GM19035 (cell line): Measurements from ENCODE around the gene SERPINB1.
"Not testable (repeated sequence)": the region's sequence is repeated elsewhere in the genome, so short reads cannot be mapped to it uniquely, and the experiment has no call there.

Source experiments
- ATAC-seq: cut with Tn5 transposase; IDR thresholded peaks from one replicate; pipeline ENCODE4 v1.9.1; 2021; ENCODE audit not compliant: unreplicated experiment

SERPINB1 gene

DNA sequence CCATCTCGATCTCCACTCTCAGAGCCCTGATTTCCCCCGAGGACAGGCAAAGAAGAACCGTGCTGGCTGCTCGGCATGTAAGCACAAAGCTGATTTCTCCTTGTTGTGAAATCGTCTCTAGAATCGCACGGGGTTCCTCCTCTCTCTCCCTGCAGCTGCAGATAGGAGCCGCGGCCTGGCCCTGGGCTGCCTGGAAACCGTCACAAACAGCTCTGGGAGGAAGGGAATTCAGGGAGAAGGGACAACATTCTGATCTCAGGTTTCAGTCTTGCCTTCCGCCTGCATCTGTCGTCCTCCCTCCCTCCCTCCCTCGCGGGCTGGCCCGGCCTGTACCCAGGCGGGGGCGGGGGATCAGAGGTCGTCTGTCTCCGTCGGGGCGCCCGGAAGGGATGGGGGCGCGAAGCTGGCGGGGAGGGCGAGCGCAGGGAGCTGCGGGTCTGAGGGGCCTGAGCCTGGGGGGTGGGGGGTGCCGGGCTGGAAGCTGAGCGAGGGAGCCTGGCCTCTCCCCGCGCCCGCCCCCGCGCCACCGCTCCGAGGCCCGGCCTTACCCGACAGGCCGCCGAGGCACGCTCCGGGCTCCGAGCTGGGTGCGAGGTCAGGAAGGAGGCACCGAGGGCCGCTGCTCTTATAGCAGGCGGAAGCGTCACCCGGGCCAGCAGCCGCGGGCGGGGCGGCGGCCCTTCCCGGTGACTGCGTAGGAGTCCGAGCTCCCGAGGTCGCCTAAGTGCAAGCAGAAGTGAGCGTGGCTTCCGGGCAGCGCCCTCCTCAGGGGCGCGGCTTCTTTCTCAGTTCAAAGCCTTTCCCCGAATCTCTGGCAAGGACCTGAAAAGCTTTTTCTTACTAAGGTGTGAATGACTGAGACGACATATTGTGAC is at the start of gene SERPINB1:
Gene SERPINB1, minus strand, starts transcription at position 600 of the 875 bp plus-strand sequence. CDS start 1,277 bp downstream, outside the sequence.
- peak; percentile 71 for ATAC-seq

DNA sequence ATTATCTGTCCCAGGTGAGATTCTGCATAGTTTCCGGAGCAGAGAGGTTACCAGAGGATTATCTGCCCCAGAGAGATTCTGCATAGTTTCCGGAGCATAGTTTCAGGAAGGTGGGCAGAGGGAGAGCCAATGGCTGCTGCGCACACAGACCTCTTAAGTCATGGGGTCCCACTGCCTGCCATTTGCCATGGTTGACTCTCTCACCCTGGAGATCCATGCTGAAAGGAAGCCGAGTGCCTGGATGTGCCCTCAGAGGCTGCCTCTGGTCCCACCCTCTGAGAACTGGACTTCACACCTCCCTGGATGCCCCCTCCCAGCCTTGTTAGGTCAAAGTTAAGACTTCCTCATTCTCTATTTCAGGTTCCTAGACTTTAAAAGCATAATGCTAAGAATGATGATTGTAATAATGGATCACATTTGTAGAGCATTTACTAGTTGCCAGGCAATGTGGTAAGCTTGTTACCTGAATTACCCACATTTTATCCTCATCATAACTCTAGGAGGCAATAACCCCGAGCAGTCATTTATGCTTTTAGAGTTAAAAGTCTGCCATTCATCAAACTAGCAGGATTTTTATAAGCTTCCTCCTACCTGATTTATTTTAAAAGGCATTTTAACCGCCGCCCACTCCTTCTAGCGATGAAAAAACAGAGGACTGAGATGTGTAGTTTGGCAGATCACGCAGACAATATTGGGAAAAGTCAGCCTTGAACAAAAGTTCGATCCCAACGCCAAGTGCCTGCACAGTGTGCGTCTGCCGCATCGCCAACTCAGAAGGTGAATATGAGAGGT is 49.5 kb upstream of the SERPINB1 start:
- ATAC-seq, result no peak

DNA sequence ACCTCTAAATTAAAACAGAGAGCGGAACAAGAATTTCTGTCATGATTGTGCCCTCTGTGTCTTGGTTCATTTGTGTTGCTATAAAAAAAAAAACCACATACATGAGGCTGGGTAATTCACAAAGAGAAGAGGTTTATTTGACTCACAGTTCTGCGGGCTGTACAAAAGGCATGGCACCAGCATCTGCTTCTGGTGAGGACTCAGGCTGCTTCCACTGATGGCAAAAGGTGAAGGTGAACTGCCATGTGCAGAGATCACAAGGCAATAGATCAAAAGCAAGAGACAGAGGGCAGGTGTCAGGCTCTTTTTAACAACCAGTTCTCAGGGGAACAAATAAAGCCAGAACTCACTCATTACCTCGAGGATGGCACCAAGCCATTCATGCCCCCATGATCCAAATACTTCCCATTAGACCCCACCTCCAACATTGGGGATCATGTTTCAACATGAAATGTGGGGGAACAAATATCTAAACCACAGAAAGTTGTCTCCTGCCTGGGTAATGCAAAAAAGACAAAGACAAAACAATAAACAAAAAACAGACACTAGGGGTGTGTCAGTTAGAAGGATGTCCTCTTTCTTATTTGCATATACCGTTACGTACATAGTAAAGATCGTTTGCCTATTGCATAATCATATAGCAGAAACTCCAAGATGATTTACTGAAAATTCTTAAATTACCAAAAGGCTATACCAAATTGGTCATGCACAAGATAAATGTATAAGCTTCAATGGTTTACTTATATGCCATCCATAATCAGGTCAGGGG is 44.5 kb upstream of the SERPINB1 start:
- no peak for ATAC-seq

DNA sequence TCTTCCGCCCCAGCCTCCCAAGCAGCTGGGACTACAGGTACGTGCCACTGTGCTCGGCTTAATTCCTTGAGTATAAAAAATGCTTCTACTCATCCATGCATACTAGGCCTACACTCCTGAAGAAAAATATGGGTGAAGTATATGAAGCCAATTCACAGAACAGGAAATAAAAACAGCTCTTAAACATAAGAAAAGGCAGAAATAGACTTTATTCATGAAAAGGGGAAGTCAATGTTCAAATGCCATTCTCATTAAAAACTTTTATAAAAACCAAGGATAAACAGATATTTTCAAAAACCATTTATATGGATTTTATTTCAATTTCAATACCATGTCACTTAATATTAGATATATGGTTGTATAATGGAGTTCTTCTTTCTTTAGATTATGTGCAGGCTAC is 43.1 kb upstream of the SERPINB1 start:
- ATAC-seq, result no peak

DNA sequence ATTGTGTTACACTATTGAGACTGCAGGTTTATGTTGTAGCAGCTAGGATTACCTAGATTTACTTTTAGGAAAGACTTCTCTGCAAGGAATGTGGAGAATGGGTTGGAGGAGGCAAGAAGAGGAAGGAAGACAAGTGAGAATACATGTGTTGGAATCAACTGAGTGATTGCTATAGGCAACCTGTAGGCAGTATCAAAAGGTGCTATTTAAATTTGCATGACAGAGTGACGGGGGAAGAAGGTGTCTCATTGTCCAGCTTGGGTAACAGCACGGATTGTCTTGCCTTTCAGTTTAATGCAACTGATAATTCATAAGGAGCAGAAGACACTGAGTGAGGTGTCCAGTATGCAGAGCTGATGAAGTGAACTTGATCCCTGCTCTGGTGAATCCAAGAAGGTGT is 42.0 kb upstream of the SERPINB1 start:
- ATAC-seq, result no peak

DNA sequence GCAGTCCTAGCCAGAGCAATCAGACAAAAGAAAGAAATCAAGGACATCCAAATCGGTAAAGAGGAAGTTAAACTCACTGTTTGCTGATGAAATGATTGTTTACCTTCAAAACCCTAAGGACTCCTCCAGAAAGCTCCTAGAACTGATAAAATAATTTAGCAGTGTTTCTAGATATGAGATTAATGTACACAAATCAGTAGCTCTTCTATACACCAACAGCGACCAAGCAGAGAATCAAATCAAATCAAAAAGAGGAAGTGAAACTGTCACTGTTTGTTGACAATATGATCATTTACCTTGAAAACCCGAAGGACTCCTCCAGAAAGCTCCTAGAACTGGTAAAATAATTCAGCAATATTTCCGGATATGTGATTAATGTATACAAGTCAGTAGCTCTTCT is 39.8 kb upstream of the SERPINB1 start:
- peak; percentile 72 for ATAC-seq

DNA sequence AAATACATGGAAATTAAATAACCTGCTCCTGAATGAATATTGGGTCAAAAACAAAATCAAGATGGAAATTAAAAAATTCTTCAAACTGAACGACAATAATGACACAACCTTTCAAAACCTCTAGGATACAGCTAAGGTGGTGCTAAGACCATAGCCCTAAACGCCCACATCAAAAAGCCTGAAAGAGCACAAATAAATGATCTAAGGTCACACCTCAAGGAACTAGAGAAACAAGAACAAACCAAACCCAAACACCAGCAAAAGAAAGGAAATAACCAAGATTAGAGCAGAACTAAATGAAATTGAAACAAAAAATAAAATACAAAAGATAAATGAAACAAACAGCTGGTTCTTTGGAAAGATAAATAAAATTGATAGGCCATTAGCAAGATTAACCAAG is 38.5 kb upstream of the SERPINB1 start:
- ATAC-seq, result not testable (repeated sequence)

DNA sequence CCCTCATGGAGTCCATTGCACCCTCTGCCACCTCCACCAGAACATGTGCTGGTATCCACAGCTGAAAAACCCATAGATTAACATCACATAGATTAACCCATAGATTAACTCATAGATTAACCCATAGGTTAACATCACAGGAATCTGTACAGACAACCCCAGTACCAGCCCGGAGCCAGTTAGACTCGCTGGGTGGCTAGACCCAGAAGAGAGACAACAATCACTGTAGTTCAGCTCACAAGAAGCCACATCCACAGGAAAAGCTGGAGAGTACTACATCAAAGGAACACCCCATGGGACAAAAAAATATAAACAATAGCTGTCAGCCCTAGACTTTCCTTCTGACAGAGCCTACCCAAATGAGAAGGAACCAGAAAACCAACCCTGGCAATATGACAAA is 36.3 kb upstream of the SERPINB1 start:
- no peak for ATAC-seq

DNA sequence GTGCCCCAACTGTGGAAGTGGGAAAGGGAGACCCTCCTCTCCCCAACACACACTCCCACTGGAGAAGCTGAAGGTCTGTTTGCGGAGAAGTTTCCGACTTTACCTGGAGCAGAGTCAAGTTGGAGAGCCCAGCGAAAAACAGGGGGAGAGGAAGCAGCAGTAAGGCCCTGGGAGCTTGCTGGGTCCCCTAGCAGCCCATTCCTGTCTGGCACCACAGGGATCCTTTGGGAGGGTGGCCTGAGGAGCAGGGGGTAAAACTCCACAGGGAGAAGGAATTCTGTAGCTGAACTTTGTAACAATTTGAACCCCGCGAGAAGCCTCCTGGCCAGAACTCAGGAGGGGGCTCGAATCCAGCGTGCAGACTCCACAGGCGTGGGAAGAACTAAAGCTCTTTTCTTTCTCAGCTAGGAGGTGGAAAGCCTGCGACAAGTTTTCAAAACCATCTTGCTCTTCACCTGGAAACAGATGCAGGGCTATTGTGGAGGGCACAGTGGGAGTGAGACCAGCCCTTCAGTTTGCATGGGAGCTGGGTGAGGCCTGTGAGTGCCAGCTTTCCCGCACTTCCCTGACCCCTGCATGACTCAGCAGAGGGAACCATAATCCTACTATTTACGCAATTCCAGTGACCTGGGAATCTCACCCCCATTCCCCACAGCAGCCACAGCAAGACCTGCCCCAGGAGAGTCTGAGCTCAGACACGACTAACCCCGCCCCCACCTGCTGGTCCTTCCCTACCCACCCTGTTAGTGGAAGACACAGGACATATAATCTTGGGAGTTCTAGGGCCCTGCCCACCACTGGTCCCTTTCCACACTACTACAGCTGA is 35.6 kb upstream of the SERPINB1 start:
- ATAC-seq, result no peak

DNA sequence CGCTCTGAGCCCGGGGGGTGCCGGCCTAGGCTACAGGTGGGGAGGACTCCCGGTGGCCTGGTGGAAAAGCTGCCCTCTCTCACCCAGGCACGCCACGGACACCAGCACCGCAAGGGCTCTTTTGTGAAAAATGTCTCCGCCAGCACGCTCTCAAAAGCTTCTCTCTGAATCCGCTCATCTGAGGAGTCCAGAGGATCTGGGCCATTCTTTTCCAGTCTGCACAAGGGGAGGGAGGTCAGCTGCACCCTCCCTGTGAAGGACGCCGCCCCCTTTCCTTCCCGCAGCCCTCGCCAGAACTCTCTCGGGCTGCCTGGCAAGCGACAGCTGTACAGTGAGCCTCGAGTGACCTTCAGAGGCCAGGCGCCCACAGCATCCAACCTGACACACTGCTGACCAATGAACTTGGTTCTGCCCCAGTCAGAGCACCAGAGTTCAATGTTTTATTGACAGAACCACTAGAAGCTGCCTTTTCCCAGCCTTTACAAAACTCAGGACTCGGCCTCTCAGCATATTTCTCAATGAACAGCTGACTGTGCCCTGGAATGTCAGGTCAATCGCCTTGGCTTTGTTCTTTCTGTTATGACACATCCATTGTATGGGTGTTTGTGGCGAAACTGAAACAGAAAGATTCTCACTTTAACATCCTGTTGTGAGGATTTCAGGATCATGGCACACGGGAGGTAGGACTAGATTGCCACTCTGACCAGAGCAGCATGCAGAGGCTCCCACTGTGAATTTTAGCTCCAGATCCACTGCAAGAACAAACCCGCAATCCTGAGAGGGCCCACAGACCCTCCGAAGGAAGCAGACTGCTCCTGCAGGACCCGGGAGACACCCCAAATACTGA is 34.8 kb upstream of the SERPINB1 start:
- ATAC-seq, result no peak

DNA sequence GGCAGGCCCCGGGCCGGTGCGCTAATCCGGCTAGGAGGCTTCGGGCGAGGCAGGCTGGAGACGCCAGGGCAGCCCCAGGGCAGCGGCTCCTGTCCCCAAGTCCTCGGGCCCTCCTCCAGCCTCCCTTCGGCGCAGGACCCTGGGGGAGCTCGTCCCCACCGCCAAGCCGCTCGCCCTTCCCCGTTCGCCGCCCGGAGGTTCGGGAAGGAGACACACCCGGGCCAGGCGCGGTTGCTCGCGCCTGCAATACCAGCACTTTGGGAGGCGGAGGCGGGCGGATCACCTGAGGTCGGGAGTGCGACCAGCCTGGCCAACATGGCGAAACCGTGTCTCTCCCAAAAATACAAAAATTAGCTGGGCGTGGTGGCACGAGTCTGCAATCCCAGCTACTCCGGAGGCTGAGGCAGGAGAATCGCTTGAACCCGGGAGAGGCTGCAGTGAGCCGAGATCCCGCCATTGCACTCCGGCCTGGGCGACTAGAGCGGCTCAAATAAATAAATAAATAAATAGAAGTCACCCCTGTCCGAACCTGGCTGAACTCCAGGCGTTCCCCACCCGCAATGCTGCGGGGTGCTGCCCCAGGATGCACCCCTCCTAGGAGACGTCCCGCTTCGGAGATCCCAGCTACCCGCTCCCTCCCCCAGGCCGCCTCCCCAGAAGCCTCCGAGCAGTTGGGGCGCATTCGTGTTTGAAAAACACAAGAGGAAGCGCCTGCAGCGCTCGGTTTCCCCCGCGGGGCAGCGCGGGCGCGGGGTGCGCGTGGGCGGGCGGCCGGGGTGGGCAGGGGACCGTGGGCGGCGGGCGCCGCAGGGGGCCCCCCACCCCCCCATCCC is 33.9 kb upstream of the SERPINB1 start:
- ATAC-seq, result no peak

DNA sequence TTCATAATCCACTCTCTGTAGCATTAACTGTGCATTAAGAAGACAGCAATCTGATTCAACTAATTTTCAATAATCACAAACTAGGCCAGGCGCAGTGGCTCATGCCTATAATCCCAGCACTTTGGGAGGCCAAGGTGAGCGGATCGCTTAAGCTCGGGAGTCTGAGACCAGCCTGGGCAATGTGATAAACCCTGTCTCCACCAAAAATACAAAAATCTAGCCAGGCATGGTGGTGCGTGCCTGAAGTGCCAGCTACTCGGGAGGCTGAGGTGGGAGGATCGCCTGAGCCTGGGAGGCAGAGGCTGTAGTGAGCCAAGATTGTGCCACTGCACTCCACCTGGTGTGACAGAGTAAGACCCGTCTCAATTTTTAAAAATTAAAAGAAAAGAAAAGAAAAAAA is 32.0 kb upstream of the SERPINB1 start:
- no peak for ATAC-seq

DNA sequence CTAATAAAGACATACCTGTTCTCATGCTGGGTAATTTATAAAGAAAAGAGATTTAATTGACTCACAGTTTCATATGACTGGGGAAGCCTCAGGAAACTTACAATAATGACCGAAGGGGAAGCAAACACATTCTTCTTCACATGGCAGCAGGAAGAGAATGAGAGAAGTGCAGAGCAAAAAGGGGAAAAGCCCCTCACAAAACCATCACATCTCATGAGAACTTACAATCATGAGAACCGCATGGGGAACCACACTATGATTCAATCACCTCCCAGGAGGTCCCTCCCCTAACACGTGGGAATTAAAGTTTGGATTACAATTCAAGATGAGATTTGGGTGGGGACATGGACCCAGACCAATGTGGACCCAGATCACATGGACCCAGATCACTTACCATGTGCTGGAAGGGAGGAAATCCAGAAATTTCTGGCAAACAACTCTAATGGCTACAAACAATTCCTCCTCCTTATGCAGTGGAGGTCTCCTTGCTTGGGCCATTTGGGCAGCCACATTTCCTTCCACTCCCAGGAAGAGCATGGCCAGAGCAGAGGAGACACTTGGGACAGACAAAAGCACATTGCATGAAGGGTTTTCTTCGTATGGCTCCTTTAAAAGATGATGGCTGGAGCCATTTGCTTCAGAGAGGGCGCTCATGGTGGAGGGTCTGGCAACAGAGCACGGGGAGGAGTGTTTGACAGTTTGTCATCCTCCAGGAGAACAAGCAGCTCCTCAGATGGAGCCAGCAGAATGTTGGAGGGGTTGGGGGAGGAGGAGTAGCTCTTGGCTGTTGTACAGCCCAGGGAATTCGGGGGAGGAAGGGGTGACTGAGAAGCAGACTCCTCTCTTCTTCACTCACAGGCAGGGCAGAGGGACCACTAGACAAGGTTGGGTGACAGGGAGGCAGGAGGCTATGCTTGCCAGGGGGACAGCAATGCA is 31.0 kb upstream of the SERPINB1 start:
- ATAC-seq, result no peak

DNA sequence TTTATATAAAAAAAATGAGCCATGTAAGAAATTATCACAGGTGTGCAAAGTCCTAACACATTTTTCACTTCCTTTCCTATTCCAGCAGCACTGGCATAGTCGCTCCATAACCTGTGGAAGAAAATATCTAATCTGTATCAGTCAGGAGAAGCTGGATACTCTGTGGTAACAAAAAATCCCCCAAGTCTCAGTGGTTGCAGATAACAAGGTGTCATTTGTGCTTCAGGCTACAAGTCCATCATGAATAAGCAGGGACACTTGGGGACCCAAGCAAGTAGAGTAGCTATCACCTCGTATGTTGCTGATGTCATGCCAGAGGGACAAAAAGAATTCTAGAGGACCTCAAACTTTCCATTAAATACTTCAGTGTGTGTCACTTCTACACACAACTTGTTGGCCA is 30.3 kb upstream of the SERPINB1 start:
- no peak for ATAC-seq

DNA sequence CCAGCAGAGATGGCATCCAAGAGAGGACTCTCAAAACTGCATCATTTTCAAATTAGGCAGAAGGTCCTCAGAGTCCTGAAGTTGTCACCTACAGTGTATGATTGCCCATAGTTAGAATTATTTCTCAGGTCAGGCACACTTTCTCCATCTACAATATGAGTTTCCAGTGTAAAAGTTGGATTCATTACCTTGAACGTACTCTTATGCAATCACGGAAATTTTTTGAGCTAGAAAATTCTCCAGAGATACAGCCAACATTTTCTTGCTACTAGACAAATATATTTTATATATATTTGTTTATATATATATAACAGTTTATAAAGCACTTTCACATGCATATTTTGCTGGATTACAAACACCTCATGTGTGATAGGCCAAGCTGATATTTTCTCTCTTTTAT is 29.4 kb upstream of the SERPINB1 start:
- ATAC-seq, result no peak

DNA sequence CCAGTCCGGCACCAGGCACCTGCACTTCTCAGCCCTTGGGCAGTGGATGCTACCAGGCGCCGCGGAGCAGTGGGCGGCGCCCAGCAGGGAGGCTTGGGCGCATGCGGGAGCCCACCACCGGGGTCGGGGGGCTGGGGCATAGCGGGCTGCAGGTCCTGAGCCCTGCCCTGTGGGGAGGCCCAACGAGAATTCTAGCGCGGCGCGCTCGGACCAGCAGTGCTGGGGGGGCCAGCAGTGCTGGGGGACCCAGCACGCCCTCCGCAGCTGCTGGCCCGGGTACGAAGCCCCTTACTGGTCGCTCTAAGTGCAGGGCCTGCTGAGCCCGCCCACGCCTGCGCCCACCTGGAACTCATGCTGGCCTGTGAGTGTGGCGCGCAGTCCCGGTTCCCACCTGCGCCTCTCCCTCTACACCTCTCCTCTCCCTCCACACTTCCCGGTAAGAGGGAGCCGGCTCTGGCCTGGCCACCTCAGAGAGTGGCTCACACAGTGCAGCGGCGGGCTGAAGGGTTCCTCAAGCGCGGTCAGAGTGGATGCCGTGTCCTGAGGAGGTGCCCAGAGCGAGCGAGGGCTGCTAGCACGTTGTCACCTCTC is 28.5 kb upstream of the SERPINB1 start:
- no peak for ATAC-seq

DNA sequence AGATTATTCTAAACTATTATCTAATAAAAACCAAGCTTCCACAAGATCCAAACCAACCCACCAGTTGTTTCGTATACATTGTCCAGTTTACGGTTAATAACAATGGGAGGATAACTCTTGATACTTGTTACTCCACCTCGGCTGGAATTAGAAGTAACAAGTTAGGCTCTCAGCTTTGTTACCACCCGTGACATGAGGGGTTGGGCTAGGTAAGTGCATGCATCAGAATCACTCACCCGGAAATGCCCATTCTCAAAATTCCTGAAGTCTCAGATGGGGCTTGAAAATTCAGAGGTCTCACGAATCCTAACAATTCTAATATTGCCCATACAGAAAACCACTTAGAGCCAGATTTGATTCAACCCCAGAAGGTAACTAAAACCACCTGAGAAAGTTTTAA is 27.0 kb upstream of the SERPINB1 start:
- ATAC-seq, result no peak
